SK-N-SH (cell line): ENCODE measurements around the gene EFCAB11. TPM values are rescaled to one million over a fixed set of nuclear protein-coding genes. Genes with fewer than 3 reads are reported as not detected.

Experiments
- CTCF ChIA-PET: fragments of 300-600, 350-600 bp; formaldehyde crosslinking; extraction: SDS; loops from one replicate; lab custom pipeline; 2021; lab: Yijun Ruan, JAX
- POLR2A ChIA-PET: fragments of 350-600 bp; sonication (Branson Sonifier 250); formaldehyde crosslinking; extraction: SDS; loops from one replicate; lab custom pipeline; 2020; ENCODE audit warnings: antibody characterized with exemption, inconsistent platforms; lab: Yijun Ruan, JAX
- DNase-seq: peaks from one replicate; pipeline ENCODE4 v3.0.0; 2012
- H2AFZ ChIP-seq: fragments of 200-600 bp; sonication (generic); 2 replicates; pipeline ENCODE4 v1.8.1; 2016; ENCODE audit warnings: antibody characterized with exemption, mild to moderate bottlenecking, low read depth
- H3F3A ChIP-seq: fragments of 200-600 bp; sonication (generic); replicated peaks from 2 replicates; pipeline ENCODE3; 2016; ENCODE audit warnings: antibody characterized with exemption, mild to moderate bottlenecking; ENCODE audit not compliant: insufficient read depth
- H3K27ac ChIP-seq, 2 experiments: fragments of 200-500 bp in 1 of 2; fragments of 200-600 bp in 1 of 2; sonication (Bioruptor generic) in 1 of 2; sonication (generic), shearing (Covaris generic) in 1 of 2; 2 replicates each; pipeline versions ENCODE4 v1.5.1 to v1.6.1; 2014 to 2016; ENCODE audit warnings: low read depth in 2 of 2, inconsistent platforms in 1 of 2, low read length in 1 of 2, mild to moderate bottlenecking in 1 of 2, mixed read lengths in 1 of 2
- H3K27me3 ChIP-seq: fragments of 200-600 bp; sonication (generic), shearing (Covaris generic); 2 replicates; pipeline ENCODE4 v1.6.1; 2016; ENCODE audit warnings: mixed run types; ENCODE audit not compliant: insufficient read depth
- H3K36me3 ChIP-seq, 2 experiments: fragments of 200-500 bp in 1 of 2; fragments of 200-600 bp in 1 of 2; sonication (Bioruptor generic) in 1 of 2; sonication (generic) in 1 of 2; replicated peaks in 1 of 2; 2 replicates each; pipeline versions ENCODE3 to v1.5.1; 2014 to 2016; ENCODE audit warnings: low read length in 1 of 2, mild to moderate bottlenecking in 1 of 2; ENCODE audit not compliant: insufficient read depth in 2 of 2, control insufficient read depth in 1 of 2
- H3K4me1 ChIP-seq, 2 experiments: fragments of 200-500 bp in 1 of 2; fragments of 200-600 bp in 1 of 2; sonication (Bioruptor generic) in 1 of 2; sonication (generic), shearing (Covaris generic) in 1 of 2; 2 replicates each; pipeline versions ENCODE4 v1.5.1 to v1.6.1; 2014 to 2016; ENCODE audit warnings: low read depth in 1 of 2, low read length in 1 of 2, mixed run types in 1 of 2; ENCODE audit not compliant: insufficient read depth in 2 of 2, control insufficient read depth in 1 of 2
- H3K4me2 ChIP-seq: fragments of 200-600 bp; sonication (generic), shearing (Covaris generic); 2 replicates; pipeline ENCODE4 v1.6.1; 2017; ENCODE audit warnings: mixed run types
- H3K4me3 ChIP-seq, 2 experiments: fragments of 200-500 bp in 1 of 2; fragments of 200-600 bp in 1 of 2; sonication (Bioruptor generic) in 1 of 2; sonication (generic), shearing (Covaris generic) in 1 of 2; 2 replicates each; pipeline versions ENCODE4 v1.5.1 to v1.8.1; 2014 to 2016; ENCODE audit warnings: low read depth in 2 of 2, inconsistent platforms in 1 of 2, low read length in 1 of 2, mild to moderate bottlenecking in 1 of 2, mixed read lengths in 1 of 2, moderate library complexity in 1 of 2
- H3K79me2 ChIP-seq: fragments of 200-600 bp; sonication (generic); 2 replicates; pipeline ENCODE4 v1.8.1; 2017; ENCODE audit warnings: mild to moderate bottlenecking; ENCODE audit not compliant: insufficient read depth
- H3K9ac ChIP-seq: fragments of 200-600 bp; sonication (generic); 2 replicates; pipeline ENCODE4 v1.6.1; 2017; ENCODE audit warnings: mixed run types
- H3K9me2 ChIP-seq: fragments of 200-600 bp; sonication (generic); 2 replicates; pipeline ENCODE4 v1.6.1; 2017; ENCODE audit warnings: mixed run types
- H3K9me3 ChIP-seq: fragments of 200-600 bp; sonication (generic); 2 replicates; pipeline ENCODE4 v1.6.1; 2017; ENCODE audit warnings: mixed run types, mild to moderate bottlenecking, moderate library complexity
- H4K20me1 ChIP-seq: fragments of 200-600 bp; sonication (generic); 2 replicates; pipeline ENCODE4 v1.6.1; 2017; ENCODE audit warnings: mild to moderate bottlenecking, mixed run types; ENCODE audit not compliant: insufficient read depth
- CHD2 ChIP-seq: fragments of 150-350 bp; IDR thresholded peaks from 2 replicates; pipeline ENCODE4 v1.6.1; 2018; ENCODE audit warnings: low read length; ENCODE audit not compliant: partially characterized antibody
- ELF1 ChIP-seq: IDR thresholded peaks from 2 replicates; pipeline ENCODE4 v1.4.0; 2012
- EP300 ChIP-seq, 2 experiments: IDR thresholded peaks; 2 replicates each; pipeline versions ENCODE4 v1.4.0 to v1.6.1; 2012; ENCODE audit warnings: borderline replicate concordance in 1 of 2, low read depth in 1 of 2, low read length in 1 of 2
- FOXJ3 ChIP-seq: sonication (generic); formaldehyde crosslinking; IDR thresholded peaks from 2 replicates; pipeline ENCODE4 v1.5.1; 2020; ENCODE audit warnings: mild to moderate bottlenecking, missing genetic modification reagents
- FOXM1 ChIP-seq: IDR thresholded peaks from 2 replicates; pipeline ENCODE4 v1.4.0; 2012; ENCODE audit warnings: low read depth, mild to moderate bottlenecking
- GABPA ChIP-seq: IDR thresholded peaks from 2 replicates; pipeline ENCODE4 v1.4.0; 2012; ENCODE audit warnings: low read depth, mild to moderate bottlenecking
- GATA2 ChIP-seq: sonication (generic); formaldehyde crosslinking; IDR thresholded peaks from 2 replicates; pipeline ENCODE4 v1.5.0; 2020; ENCODE audit warnings: mild to moderate bottlenecking, missing genetic modification reagents
- JUND ChIP-seq: IDR thresholded peaks from 2 replicates; pipeline ENCODE4 v1.4.0; 2012
- MEF2A ChIP-seq: IDR thresholded peaks from 2 replicates; pipeline ENCODE4 v1.4.0; 2012; ENCODE audit warnings: low read depth, borderline replicate concordance
- NFIC ChIP-seq: IDR thresholded peaks from 2 replicates; pipeline ENCODE4 v1.4.0; 2012; ENCODE audit warnings: borderline replicate concordance
- TCF12 ChIP-seq: IDR thresholded peaks from 2 replicates; pipeline ENCODE4 v1.4.0; 2012
- TEAD4 ChIP-seq: IDR thresholded peaks from 2 replicates; pipeline ENCODE4 v1.4.0; 2012; ENCODE audit warnings: mild to moderate bottlenecking, borderline replicate concordance; ENCODE audit not compliant: insufficient read depth
- YY1 ChIP-seq: IDR thresholded peaks from 2 replicates; pipeline ENCODE4 v1.4.0; 2012; ENCODE audit warnings: low read depth, mild to moderate bottlenecking
- WGBS: methylation state at CpG from one replicate; pipeline ENCODE4 v1.1.6; 2017; ENCODE audit warnings: low lambda C conversion rate; 5-methylcytosine and 5-hydroxymethylcytosine counted together
- polyA plus RNA-seq, 3 experiments: library from polyadenylated mRNA; depleted of rRNA; stranded (reverse); fragments of >200 nt; gene quantifications; 2 replicates each; pipeline ENCODE4 v1.2.3, GENCODE V29; 2012
- TF ChIP-seq, protein P1 (sequence below): IDR thresholded peaks from 2 replicates; pipeline ENCODE4 v1.4.0; 2012; ENCODE audit warnings: low read depth
- TF ChIP-seq, protein P2 (sequence below): fragments of 200-600 bp; sonication (generic); IDR thresholded peaks from 2 replicates; pipeline ENCODE4 v1.6.1; 2017; ENCODE audit warnings: antibody characterized with exemption, mild to moderate bottlenecking, moderate library complexity
- TF ChIP-seq, protein P3 (sequence below): fragments of 150-350 bp; IDR thresholded peaks from 2 replicates; pipeline ENCODE4 v1.6.1; 2017; ENCODE audit warnings: antibody characterized with exemption, low read length, low read depth, borderline replicate concordance
- TF ChIP-seq, protein P4 (sequence below): fragments of 150-350 bp; IDR thresholded peaks from 2 replicates; pipeline ENCODE4 v1.6.1; 2016; ENCODE audit warnings: mild to moderate bottlenecking, low read depth, low read length

Gene EFCAB11
- polyA plus RNA-seq, 1 of the 3 experiments (the other 2 are of a cell fraction), result 3.9 TPM

DNA sequence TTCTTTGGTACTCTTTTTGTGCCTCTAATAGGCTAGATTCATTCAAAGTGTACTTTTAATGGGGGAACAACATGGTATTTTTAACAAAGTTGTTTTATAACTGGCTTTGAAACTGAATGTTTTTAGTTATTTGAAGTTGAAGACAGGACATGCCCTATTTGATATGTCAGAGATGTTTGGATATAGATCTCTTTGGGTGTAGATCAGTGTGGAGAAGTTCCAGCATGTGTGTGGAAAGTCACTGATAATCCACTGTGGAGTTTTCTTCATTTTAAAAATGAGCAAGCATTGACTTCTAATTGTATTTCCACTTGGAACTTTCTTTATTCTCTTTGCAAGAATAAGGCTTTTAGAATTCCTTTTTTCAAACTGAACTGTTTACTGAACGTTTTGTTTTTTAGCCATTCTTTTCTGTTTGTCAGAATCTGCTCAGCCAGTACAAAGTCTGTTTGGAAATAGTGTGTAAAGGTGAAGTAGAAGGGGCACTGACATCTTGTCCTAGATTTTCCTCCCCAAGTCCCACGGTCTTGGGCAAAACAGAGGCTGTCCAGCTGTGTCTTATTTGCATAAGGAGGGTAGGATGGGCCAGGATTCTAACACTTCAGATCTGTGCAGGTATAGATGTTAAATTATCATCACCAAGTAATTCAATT, 36.2 kb upstream of the EFCAB11 start:
- Histone ChIP-seq H3K79me2 (no peaks in the 10 kb centered on the region), H3K4me2 (no peak overlapping the region), H3K36me3 (peaks cover 60 to 82% of the 10 kb centered on the region in 2 experiments), H3K27me3 (no peaks in the 10 kb centered on the region), H3K4me3 (no peak overlapping the region), H3F3A (no peaks in the 10 kb centered on the region), H4K20me1 (no peaks in the 10 kb centered on the region), H2AFZ (no peak overlapping the region), H3K4me1 (peaks cover 0 to 18% of the 10 kb centered on the region in 2 experiments; a peak in 2 of 4 replicates), H3K27ac (peak overlapping the region in 1 of 2 experiments; percentile 64; a peak in 2 of 4 replicates), H3K9me3 (no peaks in the 10 kb centered on the region), H3K9ac (no peak overlapping the region), H3K9me2 (no peaks in the 10 kb centered on the region)
- ChIA-PET CTCF (interaction anchor here (0.6 to 9.8 kb wide), 6 partner anchors 17 to 1414 kb away, joined by 3 to 91 read pairs (median 3); no protein-coding TSS in a partner anchor), POLR2A (no interaction called here)
- TF ChIP-seq FOXM1, result no peak
- TF ChIP-seq, protein P1, sequence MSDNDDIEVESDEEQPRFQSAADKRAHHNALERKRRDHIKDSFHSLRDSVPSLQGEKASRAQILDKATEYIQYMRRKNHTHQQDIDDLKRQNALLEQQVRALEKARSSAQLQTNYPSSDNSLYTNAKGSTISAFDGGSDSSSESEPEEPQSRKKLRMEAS, result no peak
- TF ChIP-seq FOXJ3 (CRISPR knock-in tag), result no peak
- no peak for TF ChIP-seq EP300 (IDR thresholded peaks at IDR 0.05; ENCODE audit: borderline replicate concordance in 1 of 2, low read depth in 1 of 2, low read length in 1 of 2)
- TF ChIP-seq, protein P2, sequence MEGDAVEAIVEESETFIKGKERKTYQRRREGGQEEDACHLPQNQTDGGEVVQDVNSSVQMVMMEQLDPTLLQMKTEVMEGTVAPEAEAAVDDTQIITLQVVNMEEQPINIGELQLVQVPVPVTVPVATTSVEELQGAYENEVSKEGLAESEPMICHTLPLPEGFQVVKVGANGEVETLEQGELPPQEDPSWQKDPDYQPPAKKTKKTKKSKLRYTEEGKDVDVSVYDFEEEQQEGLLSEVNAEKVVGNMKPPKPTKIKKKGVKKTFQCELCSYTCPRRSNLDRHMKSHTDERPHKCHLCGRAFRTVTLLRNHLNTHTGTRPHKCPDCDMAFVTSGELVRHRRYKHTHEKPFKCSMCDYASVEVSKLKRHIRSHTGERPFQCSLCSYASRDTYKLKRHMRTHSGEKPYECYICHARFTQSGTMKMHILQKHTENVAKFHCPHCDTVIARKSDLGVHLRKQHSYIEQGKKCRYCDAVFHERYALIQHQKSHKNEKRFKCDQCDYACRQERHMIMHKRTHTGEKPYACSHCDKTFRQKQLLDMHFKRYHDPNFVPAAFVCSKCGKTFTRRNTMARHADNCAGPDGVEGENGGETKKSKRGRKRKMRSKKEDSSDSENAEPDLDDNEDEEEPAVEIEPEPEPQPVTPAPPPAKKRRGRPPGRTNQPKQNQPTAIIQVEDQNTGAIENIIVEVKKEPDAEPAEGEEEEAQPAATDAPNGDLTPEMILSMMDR, result no peak
- TF ChIP-seq, protein P3, sequence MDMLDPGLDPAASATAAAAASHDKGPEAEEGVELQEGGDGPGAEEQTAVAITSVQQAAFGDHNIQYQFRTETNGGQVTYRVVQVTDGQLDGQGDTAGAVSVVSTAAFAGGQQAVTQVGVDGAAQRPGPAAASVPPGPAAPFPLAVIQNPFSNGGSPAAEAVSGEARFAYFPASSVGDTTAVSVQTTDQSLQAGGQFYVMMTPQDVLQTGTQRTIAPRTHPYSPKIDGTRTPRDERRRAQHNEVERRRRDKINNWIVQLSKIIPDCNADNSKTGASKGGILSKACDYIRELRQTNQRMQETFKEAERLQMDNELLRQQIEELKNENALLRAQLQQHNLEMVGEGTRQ, result no peak
- TF ChIP-seq GABPA, result no peak
- TF ChIP-seq NFIC, result no peak
- TF ChIP-seq GATA2 (CRISPR knock-in tag), result no peak
- TF ChIP-seq CHD2, result no peak
- no peak for TF ChIP-seq JUND
- TF ChIP-seq TEAD4, result no peak
- TF ChIP-seq TCF12, result no peak
- TF ChIP-seq, protein P4, sequence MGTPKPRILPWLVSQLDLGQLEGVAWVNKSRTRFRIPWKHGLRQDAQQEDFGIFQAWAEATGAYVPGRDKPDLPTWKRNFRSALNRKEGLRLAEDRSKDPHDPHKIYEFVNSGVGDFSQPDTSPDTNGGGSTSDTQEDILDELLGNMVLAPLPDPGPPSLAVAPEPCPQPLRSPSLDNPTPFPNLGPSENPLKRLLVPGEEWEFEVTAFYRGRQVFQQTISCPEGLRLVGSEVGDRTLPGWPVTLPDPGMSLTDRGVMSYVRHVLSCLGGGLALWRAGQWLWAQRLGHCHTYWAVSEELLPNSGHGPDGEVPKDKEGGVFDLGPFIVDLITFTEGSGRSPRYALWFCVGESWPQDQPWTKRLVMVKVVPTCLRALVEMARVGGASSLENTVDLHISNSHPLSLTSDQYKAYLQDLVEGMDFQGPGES, result no peak
- TF ChIP-seq MEF2A, result no peak
- TF ChIP-seq ELF1, result no peak
- TF ChIP-seq YY1, result no peak
- no peak for DNase-seq
- WGBS, result 59% methylated on average over 2 of the region's 2 CpGs
